HepG2 (cell line): ENCODE data around the gene ERCC6L2. TPM values are rescaled to one million over a fixed set of nuclear protein-coding genes. Genes with fewer than 3 reads are reported as not detected.

Experiments
- ATAC-seq: fragments of 200-7000 bp; cut with Tn5 transposase; 3 replicates; pipeline ENCODE4 v1.9.1; 2020; ENCODE audit warnings: mild to moderate bottlenecking, moderate library complexity
- BruUV-seq: library from RNA; stranded (reverse); fragments of 400-500 nt; replicated peaks from 2 replicates; lab custom pipeline; 2021; lab: Mats Ljungman, UMichigan
- CTCF ChIA-PET: fragments of 300-600 bp; formaldehyde crosslinking; extraction: SDS; loops from one replicate; lab custom pipeline; 2021; ENCODE audit warnings: low total read pairs, inconsistent platforms, low intra/inter-chr PET ratio; lab: Yijun Ruan, JAX
- POLR2A ChIA-PET: fragments of 350-600 bp; sonication (Branson Sonifier 250); formaldehyde crosslinking; loops from one replicate; lab custom pipeline; 2020; ENCODE audit warnings: antibody characterized with exemption, inconsistent platforms; lab: Yijun Ruan, JAX
- DNase-seq: peaks from one replicate; pipeline ENCODE4 v3.0.0-alpha.2; 2015; ENCODE audit warnings: low spot score
- FAIRE-seq: peaks from 3 replicates; lab custom pipeline; 2011; peaks lifted over from hg19 to GRCh38; lab: Jason Lieb, UNC
- H2AFZ ChIP-seq: one replicate; pipeline ENCODE4 v1.6.1; 2011; ENCODE audit warnings: low read length, inconsistent platforms
- H3K27ac ChIP-seq: fragments of 300-600 bp; 3 replicates; pipeline ENCODE4 v1.8.0; 2011; ENCODE audit warnings: mixed run types, mild to moderate bottlenecking, mixed read lengths, low read length, inconsistent platforms; ENCODE audit not compliant: insufficient read depth; ENCODE audit errors: extremely low read length
- H3K27me3 ChIP-seq, 2 experiments: fragments of 200-600 bp in 1 of 2; 2 replicates in 1 of 2; 3 replicates in 1 of 2; pipeline versions ENCODE4 v1.6.0 to v1.8.0; 2011; ENCODE audit warnings: low read length in 2 of 2, mild to moderate bottlenecking in 2 of 2, moderate library complexity in 2 of 2, inconsistent platforms in 1 of 2; ENCODE audit not compliant: insufficient read depth in 2 of 2, control insufficient read depth in 1 of 2
- H3K36me3 ChIP-seq, 2 experiments: fragments of 200-600 bp in 1 of 2; replicated peaks in 1 of 2; 2 replicates in 1 of 2; 3 replicates in 1 of 2; pipeline versions ENCODE4 v1.5.1 to v1.8.0; 2011; ENCODE audit warnings: low read length in 2 of 2, inconsistent platforms in 1 of 2; ENCODE audit not compliant: insufficient read depth in 2 of 2, control insufficient read depth in 1 of 2
- H3K4me1 ChIP-seq: 2 replicates; pipeline ENCODE4 v1.5.1; 2012; ENCODE audit warnings: low read length, inconsistent platforms; ENCODE audit not compliant: insufficient read depth
- H3K4me2 ChIP-seq: 2 replicates; pipeline ENCODE4 v1.6.0; 2011; ENCODE audit warnings: low read depth, low read length, inconsistent platforms
- H3K4me3 ChIP-seq, 3 experiments: fragments of 200-600 bp in 1 of 3; sonication (generic), shearing (Covaris generic) in 1 of 3; replicated peaks in 1 of 3; 2 replicates each; pipeline ENCODE4 v1.5.1; 2011 to 2016; ENCODE audit warnings: low read length in 3 of 3, inconsistent platforms in 2 of 3, low read depth in 2 of 3, mild to moderate bottlenecking in 2 of 3, control low read depth in 1 of 3, mixed read lengths in 1 of 3; ENCODE audit not compliant: insufficient read depth in 1 of 3
- H3K79me2 ChIP-seq: one replicate; pipeline ENCODE4 v1.6.1; 2011; ENCODE audit warnings: low read length, inconsistent platforms; ENCODE audit not compliant: insufficient read depth
- H3K9ac ChIP-seq: 2 replicates; pipeline ENCODE4 v1.6.0; 2011; ENCODE audit warnings: mild to moderate bottlenecking, low read depth, low read length, inconsistent platforms; ENCODE audit not compliant: insufficient read depth
- H3K9me3 ChIP-seq: 2 replicates; pipeline ENCODE4 v1.5.1; 2012; ENCODE audit warnings: mild to moderate bottlenecking, low read length
- H4K20me1 ChIP-seq: 2 replicates; pipeline ENCODE4 v1.6.0; 2011; ENCODE audit warnings: inconsistent platforms, mild to moderate bottlenecking, low read length, moderate library complexity; ENCODE audit not compliant: insufficient read depth
- AGO1 ChIP-seq: fragments of 200-400 bp; formaldehyde crosslinking; IDR thresholded peaks from 2 replicates; pipeline ENCODE4 v1.6.1; 2017; ENCODE audit warnings: mild to moderate bottlenecking, low read depth, low read length, moderate library complexity; ENCODE audit not compliant: poor library complexity, severe bottlenecking
- ATAD3A ChIP-seq: sonication (generic); formaldehyde crosslinking; IDR thresholded peaks from 2 replicates; pipeline ENCODE4 v1.4.0; 2020; ENCODE audit warnings: missing genetic modification reagents
- CEBPB ChIP-seq: IDR thresholded peaks from 2 replicates; pipeline ENCODE4 v1.6.1; 2011; ENCODE audit warnings: low read depth, low read length, improper control_type of control experiment, borderline replicate concordance
- HNRNPH1 ChIP-seq: fragments of 200-400 bp; formaldehyde crosslinking; optimal IDR thresholded peaks from 2 replicates; pipeline ENCODE3; 2017; ENCODE audit warnings: mild to moderate bottlenecking, low read depth, low read length
- HNRNPLL ChIP-seq: fragments of 200-400 bp; formaldehyde crosslinking; IDR thresholded peaks from 2 replicates; pipeline ENCODE4 v1.6.1; 2017; ENCODE audit warnings: mild to moderate bottlenecking, low read depth, low read length; ENCODE audit not compliant: poor library complexity, severe bottlenecking
- SMAD1 ChIP-seq: sonication (generic); formaldehyde crosslinking; IDR thresholded peaks from 2 replicates; pipeline ENCODE4 v1.4.0; 2020; ENCODE audit warnings: missing genetic modification reagents, low read depth, mild to moderate bottlenecking, borderline replicate concordance
- SMC3 ChIP-seq: IDR thresholded peaks from 2 replicates; pipeline ENCODE4 v1.6.1; 2011; ENCODE audit warnings: low read length, improper control_type of control experiment
- TBX3 ChIP-seq: fragments of 450-650 bp; IDR thresholded peaks from 2 replicates; pipeline ENCODE4 v1.6.1; 2017; ENCODE audit warnings: antibody characterized with exemption, mild to moderate bottlenecking, inconsistent platforms, borderline replicate concordance
- THAP9 ChIP-seq: sonication (generic); formaldehyde crosslinking; IDR thresholded peaks from 2 replicates; pipeline ENCODE4; 2020; ENCODE audit warnings: missing genetic modification reagents, mild to moderate bottlenecking, borderline replicate concordance
- ZBTB21 ChIP-seq: sonication (generic); formaldehyde crosslinking; IDR thresholded peaks from 2 replicates; pipeline ENCODE4 v1.4.0; 2020; ENCODE audit warnings: missing genetic modification reagents
- WGBS: methylation state at CpG from one replicate; pipeline ENCODE4 v1.1.6; 2017; ENCODE audit warnings: low lambda C conversion rate; 5-methylcytosine and 5-hydroxymethylcytosine counted together
- in situ Hi-C: cut with HindIII; loops from 2 replicates; pipeline ENCODE4 v1.10.0; 2017; ENCODE audit warnings: low pct_unique_long_range_greater_than_20kb; ENCODE audit not compliant: extremely low pct_ligation_motif_present
- intact Hi-C: fragments of 100-400 bp; cut with micrococcal nuclease; formaldehyde crosslinking; loops from one replicate; pipeline ENCODE4 v1.10.0; 2022; ENCODE audit not compliant: unreplicated experiment
- polyA plus RNA-seq, 8 experiments: library from polyadenylated mRNA; depleted of rRNA in 3 of 8; stranded (reverse) in 7 of 8; unstranded in 1 of 8; fragments of >200 nt; fragmentation: Illumina TruSeq in 4 of 8; extraction: Trizol in 4 of 8; gene quantifications; 2 replicates each; pipeline versions ENCODE4 v1.2.1 to v1.2.3, GENCODE V29; 2011 to 2016; ENCODE audit warnings: low read depth in 4 of 8, missing spikeins in 1 of 8, mixed read lengths in 1 of 8; ENCODE audit not compliant: insufficient read depth in 1 of 8
- total RNA-seq, 5 experiments: library from RNA; depleted of rRNA; stranded (reverse); fragments of >200 nt; fragmentation: Illumina TruSeq; extraction: Trizol; gene quantifications; 2 replicates each; pipeline ENCODE4 v1.2.3, GENCODE V29; 2016; ENCODE audit warnings: low read depth in 1 of 5
- TF ChIP-seq, protein P1 (sequence below): sonication (generic); formaldehyde crosslinking; IDR thresholded peaks from 2 replicates; pipeline ENCODE4 v1.4.0; 2020; ENCODE audit warnings: missing genetic modification reagents, borderline replicate concordance

ERCC6L2 gene
- total and polyA plus RNA-seq, 2 of the 13 experiments (the other 11 are each of a cell fraction or from before 2014, with no cell fraction given) = 13.4 to 45.9 TPM

DNA sequence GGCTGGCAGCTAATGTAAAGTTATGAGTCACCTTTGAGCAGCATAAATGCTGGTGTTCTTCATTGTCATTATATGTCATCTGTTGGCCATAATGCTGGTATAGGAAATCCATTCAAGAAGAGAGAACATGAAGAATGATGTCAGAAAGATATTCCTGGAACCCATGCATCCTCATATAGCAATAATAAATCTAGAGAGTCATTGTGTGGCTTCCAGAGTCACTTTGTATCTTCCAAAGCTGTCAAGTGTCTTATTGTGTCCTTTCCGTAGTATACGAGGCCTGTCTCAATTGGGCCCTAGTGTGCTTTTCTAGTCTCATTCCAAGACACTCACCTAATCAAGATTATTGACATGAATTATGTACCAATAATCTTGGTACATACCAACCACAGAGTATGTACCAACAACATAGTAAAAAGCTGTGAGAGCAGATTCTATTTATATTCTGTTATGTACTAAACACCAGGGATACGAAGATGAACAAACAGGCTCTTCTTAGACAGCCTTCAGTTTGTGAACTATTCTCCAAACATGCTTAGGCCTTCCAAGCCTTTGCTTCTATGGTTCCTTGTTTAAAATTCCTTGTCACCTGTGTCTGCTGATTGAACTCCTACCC is 110.1 kb downstream of the ERCC6L2 start (continued):
- TF ChIP-seq THAP9 (CRISPR knock-in tag) (no peak), HNRNPLL (no peak), SMC3 (no peak), AGO1 (no peak), HNRNPH1 (no peak)
- TF ChIP-seq, protein P1, sequence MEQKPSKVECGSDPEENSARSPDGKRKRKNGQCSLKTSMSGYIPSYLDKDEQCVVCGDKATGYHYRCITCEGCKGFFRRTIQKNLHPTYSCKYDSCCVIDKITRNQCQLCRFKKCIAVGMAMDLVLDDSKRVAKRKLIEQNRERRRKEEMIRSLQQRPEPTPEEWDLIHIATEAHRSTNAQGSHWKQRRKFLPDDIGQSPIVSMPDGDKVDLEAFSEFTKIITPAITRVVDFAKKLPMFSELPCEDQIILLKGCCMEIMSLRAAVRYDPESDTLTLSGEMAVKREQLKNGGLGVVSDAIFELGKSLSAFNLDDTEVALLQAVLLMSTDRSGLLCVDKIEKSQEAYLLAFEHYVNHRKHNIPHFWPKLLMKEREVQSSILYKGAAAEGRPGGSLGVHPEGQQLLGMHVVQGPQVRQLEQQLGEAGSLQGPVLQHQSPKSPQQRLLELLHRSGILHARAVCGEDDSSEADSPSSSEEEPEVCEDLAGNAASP (CRISPR knock-in tag) = no peak

- no peaks in the 10 kb centered on the region for H3K79me2 ChIP-seq
- ATAC-seq = no peak
These were observed 113.8 kb downstream of the ERCC6L2 start for GRCh38 chr9:95989297-95989696.

More at GRCh38 chr9:95989297-95989696, 113.8 kb downstream of the ERCC6L2 start:
- CTCF ChIA-PET = no interaction called here
- 94% methylated on average over 1 of the region's 1 CpG for WGBS
- FAIRE-seq = no peak
- no TSS peak for BruUV-seq
- no peak overlapping the region for H3K27ac ChIP-seq
- no peaks in the 10 kb centered on the region for H4K20me1 ChIP-seq
- H3K36me3 ChIP-seq = peaks cover 0 to 2% of the 10 kb centered on the region in 2 experiments; a peak in 3 of 5 replicates
- H3K4me2 ChIP-seq = no peak overlapping the region
- POLR2A ChIA-PET = no interaction called here
- H3K4me3 ChIP-seq = no peak overlapping the region
- H2AFZ ChIP-seq = no peak overlapping the region
- intact Hi-C loops = no loop called here
- peaks cover 11% of the 10 kb centered on the region; the same call in 1 of the 2 replicates for H3K9me3 ChIP-seq
- H3K27me3 ChIP-seq = no peaks in the 10 kb centered on the region
- TF ChIP-seq TBX3 (no peak), ZBTB21 (CRISPR knock-in tag) (no peak), CEBPB (0 out of 2 replicates have a peak, but pooled peaks have one; percentile 28), SMAD1 (no peak), ATAD3A (no peak)
- no peak for DNase-seq
- in situ Hi-C loops = no loop called here
- H3K9ac ChIP-seq = no peak overlapping the region
- H3K4me1 ChIP-seq = no peaks in the 10 kb centered on the region
